Psoas muscle (tissue), 8 donors: Measurements from ENCODE around the gene NCDN. TPM values are rescaled to one million over a fixed set of nuclear protein-coding genes. Genes with fewer than 3 reads are reported as not detected.

Experiments
- ATAC-seq, 4 donors: fragments of 200-7000 bp; cut with Tn5 transposase; one replicate each; pipeline ENCODE4 v1.9.1; 2020; ENCODE audit warnings: moderate library complexity in 3 of 4, mild to moderate bottlenecking in 2 of 4
- DNase-seq, 2 donors: peaks; one replicate each; pipeline ENCODE4 v3.0.0-alpha.2; 2020
- H3K27ac ChIP-seq: fragments of 200-600 bp; one replicate; pipeline ENCODE4 v1.8.0; 2022
- H3K27me3 ChIP-seq, 3 donors: fragments of 200-600 bp in 1 of 3; one replicate each; pipeline versions ENCODE4 v1.6.1 to v1.8.0; 2013 to 2022; ENCODE audit warnings: low read length in 2 of 3, mild to moderate bottlenecking in 2 of 3, moderate library complexity in 1 of 3; ENCODE audit not compliant: insufficient read depth in 3 of 3
- H3K36me3 ChIP-seq, 2 donors: fragments of 200-600 bp in 1 of 2; one replicate each; pipeline versions ENCODE4 v1.6.1 to v1.8.0; 2013 to 2022; ENCODE audit warnings: low read depth in 1 of 2, mild to moderate bottlenecking in 1 of 2, moderate library complexity in 1 of 2; ENCODE audit not compliant: insufficient read depth in 1 of 2
- H3K4me1 ChIP-seq: fragments of 200-600 bp; one replicate; pipeline ENCODE4 v1.8.0; 2022
- H3K4me3 ChIP-seq: fragments of 200-600 bp; one replicate; pipeline ENCODE4 v1.8.0; 2022; ENCODE audit warnings: mild to moderate bottlenecking
- H3K9me3 ChIP-seq: fragments of 200-600 bp; one replicate; pipeline ENCODE4 v1.8.0; 2022
- CTCF ChIP-seq: fragments of 200-600 bp; IDR thresholded peaks from one replicate; pipeline ENCODE4 v1.8.0; 2022; ENCODE audit warnings: antibody characterized with exemption
- WGBS, 3 donors: extraction: QIAGEN DNeasy Blood & Tissue Kit; methylation state at CpG; one replicate each; pipeline versions ENCODE4 v1.1.6 to v1.1.7; 2013; 5-methylcytosine and 5-hydroxymethylcytosine counted together
- intact Hi-C, 2 donors: fragments of 100-400 bp; cut with DNase I; formaldehyde crosslinking; loops; one replicate each; pipeline versions ENCODE4 v1.11.0 to v1.14.2; 2022
- polyA plus RNA-seq, 3 donors: library from polyadenylated mRNA; stranded (reverse); fragments of 200-250 nt; gene quantifications; one replicate each; pipeline ENCODE4 v1.2.3, GENCODE V29; 2013
- total RNA-seq, 4 donors: library from RNA; stranded (reverse); fragmentation: NEBNext Ultra II Directional in 2 of 4; extraction: Animal tissue kit (Norgen Biotek cat#: 25700) in 2 of 4; gene quantifications; one replicate each; pipeline versions ENCODE4 v1.2.1 to v1.2.4, GENCODE V29; 2021 to 2023
- donor health status: healthy with polysubstance abuse.
- donor health status: DM: no; HTN: no; CAD: no; lungs with moderate emphysema.
- donor health status: Bipolar disorder and iron deficiency.
- donor health status: healthy.
- donor health status: DM: yes; HTN: yes; CAD: no.
- donor health status: DM: no; HTN: no; CAD: no.
- donor health status: DM: no; HTN: no; CAD: no.
- donor health status: DM: yes; HTN: yes; CAD: no.

NCDN gene
- total and polyA plus RNA-seq, 7 donors = 6.8 to 23.1 (median 13.9) TPM

- Histone ChIP-seq H3K36me3 (peaks cover 4 to 15% of the 10 kb centered on the region in 2 donors), H3K27ac (no peak overlapping the region), H3K9me3 (no peaks in the 10 kb centered on the region), H3K27me3 (no peaks in the 10 kb centered on the region), H3K4me1 (no peaks in the 10 kb centered on the region), H3K4me3 (no peak overlapping the region)
- peak in 2 of 4 donors; percentile 21 to 23 for ATAC-seq
- intact Hi-C loops = no loop called here
- WGBS, 3 donors = 88 to 92% (median 91%) methylated on average over 7 of the region's 7 CpGs
- TF ChIP-seq CTCF = no peak
- DNase-seq = no peak
Observed at GRCh38 chr1:35595684-35596083, 38.1 kb downstream of the NCDN start.

- DNase-seq (no peak), ATAC-seq (no peak)
Observed at GRCh38 chr1:35597870-35598269, 40.3 kb downstream of the NCDN start.

GRCh38 chr1:35598895-35599294, 41.3 kb downstream of the NCDN start:
- Histone ChIP-seq H3K27ac (no peak overlapping the region), H3K36me3 (peaks cover 11 to 47% of the 10 kb centered on the region in 2 donors), H3K27me3 (no peaks in the 10 kb centered on the region), H3K4me1 (no peaks in the 10 kb centered on the region), H3K9me3 (no peaks in the 10 kb centered on the region), H3K4me3 (no peak overlapping the region)
- DNase-seq (no peak), ATAC-seq (no peak)
- no peak for TF ChIP-seq CTCF
- intact Hi-C loops = no loop called here
- WGBS, 3 donors = 64 to 70% (median 64%) methylated on average over 2 of the region's 2 CpGs

More at GRCh38 chr1:35597870-35598269, 40.3 kb downstream of the NCDN start:
- intact Hi-C loops = no loop called here
- TF ChIP-seq CTCF = no peak
- no peaks in the 10 kb centered on the region for H3K27me3 ChIP-seq
- WGBS, 3 donors = 83 to 91% (median 90%) methylated on average over 5 of the region's 5 CpGs
- no peak overlapping the region for H3K27ac ChIP-seq
- peaks cover 4 to 36% of the 10 kb centered on the region in 2 donors for H3K36me3 ChIP-seq
- no peak overlapping the region for H3K4me3 ChIP-seq
- H3K9me3 ChIP-seq = no peaks in the 10 kb centered on the region
- no peaks in the 10 kb centered on the region for H3K4me1 ChIP-seq

- 63 to 78% (median 64%) methylated on average over 3 of the region's 3 CpGs for WGBS, 3 donors
Observed at GRCh38 chr1:35599411-35599810, 41.8 kb downstream of the NCDN start.

More at GRCh38 chr1:35599411-35599810, 41.8 kb downstream of the NCDN start:
- Histone ChIP-seq H3K27me3 (no peaks in the 10 kb centered on the region), H3K36me3 (peaks cover 11 to 52% of the 10 kb centered on the region in 2 donors), H3K9me3 (no peaks in the 10 kb centered on the region), H3K4me3 (no peak overlapping the region), H3K27ac (no peak overlapping the region), H3K4me1 (no peaks in the 10 kb centered on the region)
- no peak for DNase-seq
- no peak for ATAC-seq
- intact Hi-C loops = no loop called here
- no peak for TF ChIP-seq CTCF
